Medulla oblongata (tissue), 1 donor: Measurements from ENCODE around the gene FXYD4.
A peak's percentile ranks its signal among the peaks of the same experiment; 100 is the strongest.
"Not testable (repeated sequence)": the region's sequence is repeated elsewhere in the genome, so short reads cannot be mapped to it uniquely, and the experiment has no call there.

Experiments
- DNase-seq: peaks from one replicate; pipeline ENCODE4 v3.0.0-alpha.2; 2015; ENCODE audit errors: extremely low spot score

FXYD4 gene

GRCh38 chr10:43417950-43418768 lies 46.7 kb downstream of the FXYD4 start:
- peak; percentile 41 for DNase-seq

GRCh38 chr10:43419997-43420368 lies 48.5 kb downstream of the FXYD4 start:
- DNase-seq, result no peak

DNA sequence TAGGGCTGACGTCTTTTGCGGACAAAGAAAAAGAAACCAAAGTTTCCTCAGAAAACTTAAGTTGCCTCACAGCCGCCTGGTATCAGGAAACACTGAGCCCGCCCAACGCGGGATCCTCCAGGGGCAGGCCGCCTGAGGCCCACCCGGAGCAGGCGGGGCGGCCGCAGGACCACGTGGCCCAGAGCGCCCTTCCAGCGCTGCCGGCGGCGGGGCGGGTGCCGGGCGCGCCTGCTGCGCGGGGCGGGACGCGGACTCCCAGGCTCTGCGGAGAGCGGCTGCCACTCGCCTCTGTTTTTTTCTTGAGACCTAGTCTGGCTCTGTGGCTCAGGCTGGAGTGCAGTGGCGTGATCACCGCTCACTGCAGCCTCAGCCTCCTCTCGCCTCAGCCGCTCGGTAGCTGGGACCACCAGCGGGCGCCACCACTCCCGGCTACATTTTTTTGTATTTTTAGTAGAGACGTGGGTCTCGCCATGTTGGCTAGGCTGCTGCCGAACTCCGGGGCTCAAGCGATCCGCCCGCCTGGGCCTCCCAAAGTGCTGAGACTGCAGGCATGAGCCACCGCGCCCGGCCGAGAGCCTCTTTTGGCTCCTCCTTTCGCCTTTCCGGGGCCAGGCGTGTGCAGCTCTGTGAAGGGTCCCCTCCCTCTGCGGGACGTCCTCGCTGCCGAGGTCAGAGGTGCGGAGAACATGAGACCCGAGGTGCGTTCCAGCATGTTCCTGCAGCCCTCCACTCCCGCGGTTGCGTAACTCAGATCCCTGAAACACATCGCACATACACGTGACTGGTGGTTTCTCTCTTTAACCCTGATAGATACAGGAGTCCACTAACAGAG lies 49.1 kb downstream of the FXYD4 start:
- peak; percentile 88 for DNase-seq

GRCh38 chr10:43421201-43421507 lies 49.7 kb downstream of the FXYD4 start:
- DNase-seq, result no peak

- no peak for DNase-seq
Observed at GRCh38 chr10:43421519-43421918, 50.1 kb downstream of the FXYD4 start.

GRCh38 chr10:43421944-43422343 lies 50.5 kb downstream of the FXYD4 start:
- DNase-seq, result not testable (repeated sequence)

GRCh38 chr10:43424416-43424815 lies 53.0 kb downstream of the FXYD4 start:
- DNase-seq, result no peak
